G401 (cell line): ENCODE data around the gene C9. TPM values are rescaled to one million over a fixed set of nuclear protein-coding genes. Genes with fewer than 3 reads are reported as not detected.
"Not testable (repeated sequence)": the region's sequence is repeated elsewhere in the genome, so short reads cannot be mapped to it uniquely, and the experiment has no call there.

Experiments
- DNase-seq: peaks from one replicate; pipeline ENCODE4 v3.0.0-alpha.2; 2015; ENCODE audit warnings: low spot score
- in situ Hi-C: cut with HindIII; loops from 2 replicates; pipeline ENCODE4 v1.10.0; 2016; ENCODE audit warnings: low sequenced_read_pairs, mixed read lengths
- total RNA-seq: library from RNA; depleted of rRNA; stranded (reverse); fragments of >200 nt; shearing (Covaris generic); gene quantifications from 2 replicates; pipeline ENCODE4 v1.2.3, GENCODE V29; 2014

The C9 gene
- total RNA-seq, 1 experiment from 2014 or later, result not detected

DNA sequence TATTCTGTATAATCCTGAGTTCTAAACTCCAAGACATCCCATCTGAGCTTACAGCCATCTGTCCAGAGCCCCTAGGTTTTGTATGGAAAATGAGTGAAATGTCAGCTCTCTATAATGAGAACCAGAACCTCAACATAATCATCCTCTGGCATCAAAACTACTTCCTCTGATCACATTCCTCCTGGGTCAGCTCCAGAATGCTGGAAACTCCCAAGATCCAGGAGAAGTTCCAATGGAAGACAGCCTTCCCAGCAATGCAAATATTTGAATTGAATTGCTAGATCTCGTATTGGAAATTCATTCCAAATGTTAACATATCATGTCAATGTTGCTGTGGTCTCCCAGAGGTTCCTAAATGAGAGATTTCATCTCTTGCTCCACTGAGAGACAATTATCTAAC lies 23.8 kb downstream of the C9 start:
- in situ Hi-C loops, result no loop called here
- DNase-seq, result no peak

DNA sequence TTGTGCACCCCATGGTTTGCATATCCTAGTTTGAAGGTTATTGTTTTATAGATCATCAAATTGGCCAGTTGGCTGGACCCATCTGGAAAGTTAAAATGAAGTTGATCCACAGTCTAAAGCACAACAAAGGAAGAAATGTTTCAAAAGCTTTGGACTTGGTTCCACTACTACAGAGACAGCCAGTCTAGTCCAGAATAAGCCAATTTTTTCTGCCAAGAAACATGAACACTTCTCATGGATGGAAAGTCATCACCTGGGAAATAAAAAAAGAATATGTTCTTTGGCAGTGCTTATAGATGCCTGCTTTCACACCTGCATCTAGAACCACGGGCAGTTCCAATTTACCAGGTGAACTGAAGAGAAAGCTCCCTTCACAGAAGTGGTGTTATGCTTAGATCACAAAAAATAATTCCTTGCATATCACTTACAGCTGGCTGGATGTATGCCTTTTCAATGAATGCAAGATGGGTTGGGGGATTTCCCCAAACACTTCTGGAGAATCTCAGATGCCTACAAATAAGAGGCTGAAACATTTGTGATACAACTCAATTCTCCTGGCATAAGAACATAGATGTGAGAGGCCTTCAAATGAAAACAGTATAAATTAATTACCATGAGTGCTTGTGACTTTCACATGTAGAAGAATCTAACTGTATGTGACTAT lies 26.9 kb downstream of the C9 start:
- no peak for DNase-seq
- in situ Hi-C loops, result no loop called here

GRCh38 chr5:39334296-39334695 lies 30.0 kb downstream of the C9 start:
- DNase-seq, in situ Hi-C loops: not testable (repeated sequence)

DNA sequence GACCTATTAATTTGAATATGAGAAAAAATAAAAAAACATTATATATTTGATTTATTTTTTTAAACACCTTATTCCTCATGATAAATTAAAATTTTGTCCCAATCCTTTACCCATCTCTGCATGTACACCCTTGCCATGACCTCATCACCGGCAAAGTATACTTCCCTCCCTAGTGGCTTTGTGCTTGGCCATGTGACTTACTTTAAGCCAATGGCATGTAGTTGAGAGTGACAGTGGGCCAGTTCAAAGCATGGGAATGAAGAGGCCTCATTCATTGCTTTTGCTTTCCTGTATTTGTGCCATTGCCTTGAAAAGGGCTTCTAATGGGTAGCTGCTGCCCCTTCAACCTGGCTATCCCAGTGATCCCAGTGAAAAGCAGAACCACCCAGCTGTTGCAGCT lies 31.2 kb downstream of the C9 start:
- in situ Hi-C loops, result no loop called here
- no peak for DNase-seq

GRCh38 chr5:39331861-39332381 lies 32.4 kb downstream of the C9 start:
- in situ Hi-C loops, result no loop called here
- DNase-seq, result no peak

DNA sequence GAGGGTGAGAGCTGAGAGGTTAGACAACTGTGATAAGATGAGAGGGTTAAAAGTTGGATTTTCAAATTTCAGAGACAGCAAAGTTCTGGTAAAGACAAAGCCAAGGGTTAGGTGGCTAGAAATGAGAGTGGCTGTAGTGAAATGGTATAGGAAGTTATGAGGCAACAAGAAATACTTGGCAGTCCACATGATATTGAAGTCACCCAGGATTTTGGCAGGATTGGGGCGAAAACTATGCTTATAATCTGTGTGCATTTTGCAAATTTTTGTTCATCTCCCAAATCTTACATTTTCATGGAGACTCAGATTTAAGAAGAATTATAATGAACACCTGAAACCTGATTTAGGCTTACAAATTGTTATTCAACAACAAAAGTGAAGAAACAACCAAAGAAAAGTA lies 35.6 kb downstream of the C9 start:
- in situ Hi-C loops, result no loop called here
- DNase-seq, result no peak

DNA sequence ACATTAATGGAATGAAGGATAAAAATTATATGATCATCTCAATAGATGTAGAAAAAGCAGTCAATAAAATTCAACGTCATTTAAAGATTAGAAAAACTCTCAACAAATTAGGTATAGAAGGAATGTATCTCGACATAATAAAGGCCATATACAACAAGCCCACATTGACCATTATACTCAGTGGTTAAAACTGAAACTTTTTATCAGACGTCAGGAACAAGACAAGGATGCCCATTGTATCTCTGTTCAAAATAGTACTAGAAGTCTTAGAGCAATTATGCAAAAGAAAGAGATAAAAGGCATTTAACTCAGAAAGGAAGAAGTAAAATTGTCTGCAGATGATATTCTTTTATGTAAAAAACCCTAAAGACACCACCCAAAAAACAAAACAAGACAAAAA lies 40.8 kb downstream of the C9 start:
- in situ Hi-C loops, result no loop called here
- no peak for DNase-seq

DNA sequence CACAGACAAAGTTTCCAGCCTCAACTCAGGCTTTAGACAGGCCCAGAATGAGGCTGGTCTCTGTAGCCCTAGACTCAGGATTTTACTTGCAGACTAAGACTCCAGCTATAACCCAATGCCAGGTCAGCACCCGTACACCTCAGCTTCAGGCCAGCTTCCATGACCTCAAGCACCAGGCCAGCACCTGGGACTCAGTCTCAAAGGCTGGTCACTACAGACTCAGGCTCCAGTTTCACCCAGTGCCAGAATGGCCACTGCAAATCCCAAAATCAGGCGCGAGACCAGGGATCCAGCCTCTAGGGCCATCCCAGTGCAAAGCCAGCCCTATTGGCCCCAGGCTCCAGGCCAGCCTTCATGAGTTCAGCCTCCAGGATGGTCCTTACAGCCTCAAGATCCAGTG lies 44.9 kb downstream of the C9 start:
- no peak for DNase-seq
- in situ Hi-C loops, result no loop called here

DNA sequence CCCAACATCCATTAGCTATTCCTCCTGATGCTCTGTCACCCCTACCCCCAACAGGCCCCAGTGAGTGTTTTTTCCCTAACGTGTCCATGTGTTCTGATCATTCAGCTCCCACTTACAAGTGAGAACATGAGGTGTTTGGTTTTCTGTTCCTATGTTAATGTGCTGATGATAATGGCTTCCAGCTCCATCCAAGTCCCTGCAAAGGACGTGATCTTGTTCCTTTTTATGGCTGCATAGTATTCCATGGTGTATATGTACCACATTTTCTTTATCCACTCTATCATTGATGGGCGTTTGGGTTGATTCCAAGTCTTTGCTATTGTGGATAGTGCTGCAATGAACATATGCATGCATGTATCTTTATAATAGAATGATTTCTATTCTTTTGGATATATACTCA lies 47.8 kb downstream of the C9 start:
- DNase-seq, in situ Hi-C loops: not testable (repeated sequence)

GRCh38 chr5:39315995-39316394 lies 48.3 kb downstream of the C9 start:
- in situ Hi-C loops, result no loop called here
- DNase-seq, result no peak

- in situ Hi-C loops, result no loop called here
- no peak for DNase-seq
Observed at GRCh38 chr5:39314591-39314990, 49.7 kb downstream of the C9 start.

DNA sequence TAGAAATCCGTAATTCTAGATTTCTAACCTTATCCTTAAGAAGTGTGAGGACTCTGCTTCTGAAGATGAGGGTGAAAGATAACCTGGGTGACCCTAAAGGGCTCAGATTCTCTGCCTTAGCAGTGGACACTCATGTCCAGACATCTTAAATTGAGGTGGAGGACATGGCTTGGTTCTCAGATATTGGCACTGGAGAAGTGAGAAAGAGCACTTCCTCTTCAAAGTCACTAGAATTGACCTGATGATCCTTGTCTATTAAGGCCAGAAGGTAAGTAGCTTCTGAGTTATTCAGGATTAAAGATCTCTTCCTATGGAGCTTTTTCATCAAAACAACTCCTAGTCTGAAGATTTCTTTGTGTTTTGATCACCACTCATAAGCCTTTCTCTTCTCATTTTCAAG lies 54.8 kb downstream of the C9 start:
- in situ Hi-C loops, result no loop called here
- DNase-seq, result no peak

- in situ Hi-C loops, result no loop called here
- DNase-seq, result no peak
Observed at GRCh38 chr5:39302472-39302871, 61.8 kb downstream of the C9 start.

DNA sequence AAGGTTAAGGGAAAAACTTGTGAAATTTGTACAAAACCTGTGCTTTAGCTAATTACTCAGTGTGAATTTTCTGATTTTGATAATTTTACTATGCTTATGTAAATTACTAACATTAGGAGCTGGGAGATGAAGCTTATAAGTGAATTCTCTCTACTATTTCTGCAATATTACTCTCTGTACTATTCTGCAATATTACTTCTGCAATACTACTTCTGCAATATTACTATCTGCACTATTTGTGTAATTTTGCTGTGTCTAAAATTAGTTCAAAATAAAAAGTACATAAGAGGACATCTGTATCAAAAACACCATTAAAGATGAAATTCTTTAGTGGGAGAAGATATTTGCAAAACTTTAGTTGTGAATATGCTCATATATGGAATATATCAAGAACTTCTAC lies 62.9 kb downstream of the C9 start:
- DNase-seq, result no peak
- in situ Hi-C loops, result no loop called here

DNA sequence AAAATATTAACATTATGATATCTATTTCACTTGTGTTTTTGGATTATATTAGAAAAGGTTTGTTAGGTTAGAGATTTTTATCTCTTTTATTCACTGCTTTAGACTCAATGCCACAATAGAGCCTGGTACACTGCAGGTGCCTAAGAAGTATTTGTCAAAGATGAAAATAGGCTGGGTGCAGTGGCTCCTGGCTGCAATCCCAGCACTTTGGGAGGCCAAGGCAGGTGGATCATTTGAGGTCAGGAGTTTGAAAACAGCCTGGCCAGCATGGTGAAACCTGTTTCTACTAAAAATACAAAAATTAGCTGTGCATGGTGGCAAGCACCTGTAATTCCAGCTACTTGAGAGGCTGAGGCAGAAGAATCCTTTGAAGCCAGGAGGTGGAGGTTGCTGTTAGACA lies 64.3 kb downstream of the C9 start:
- DNase-seq, result no peak
- in situ Hi-C loops, result no loop called here

- no peak for DNase-seq
- in situ Hi-C loops, result no loop called here
Observed at GRCh38 chr5:39294736-39295135, 69.6 kb downstream of the C9 start.

DNA sequence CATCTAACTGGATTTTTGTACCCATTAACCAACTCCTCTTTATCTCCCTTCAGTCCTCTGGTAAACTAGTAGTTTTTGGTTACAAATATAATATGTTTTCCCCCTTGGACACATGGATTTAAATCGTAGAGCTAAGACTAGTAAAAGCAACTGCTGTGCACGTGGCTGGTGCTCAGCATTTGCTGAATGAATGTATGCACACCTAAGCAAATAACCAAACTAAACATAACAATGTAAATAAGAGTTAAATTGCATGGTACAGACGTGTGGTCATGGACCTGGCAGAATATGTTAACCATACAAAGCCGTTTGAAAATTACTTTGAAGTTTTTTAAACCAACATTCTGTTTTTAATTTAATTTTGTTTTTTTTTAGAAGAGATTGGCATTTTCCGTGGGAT lies 79.7 kb downstream of the C9 start:
- no peak for DNase-seq
- in situ Hi-C loops, result no loop called here

DNA sequence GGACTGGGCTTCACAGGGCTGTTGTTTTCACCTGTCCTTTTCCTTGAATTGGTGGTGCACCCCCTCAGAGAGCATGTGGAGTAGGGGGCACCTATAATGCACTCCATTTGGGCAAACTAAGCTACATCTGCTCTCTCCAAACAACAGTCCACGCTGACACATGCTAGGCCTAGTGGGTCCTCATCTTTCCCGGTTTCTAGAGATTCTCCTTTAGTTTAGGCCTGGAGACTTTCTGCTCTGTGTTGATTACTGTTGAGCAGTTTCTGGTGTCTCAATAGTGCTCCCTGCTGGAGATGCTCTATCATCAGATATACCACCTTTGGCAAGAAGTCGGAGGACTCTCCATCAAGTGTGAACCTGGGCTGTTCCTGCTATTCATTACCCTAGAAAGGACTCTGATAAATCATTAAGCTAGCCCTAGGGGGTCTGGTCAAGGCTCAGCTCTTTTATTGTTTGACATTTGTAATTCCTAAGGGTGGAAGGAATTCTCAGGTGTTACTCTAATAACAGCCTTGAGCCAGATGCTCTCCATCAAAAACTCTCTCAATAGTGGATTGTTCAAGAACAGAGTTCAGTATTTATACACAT lies 81.0 kb downstream of the C9 start:
- DNase-seq, result peak; percentile 11
- in situ Hi-C loops, result no loop called here

DNA sequence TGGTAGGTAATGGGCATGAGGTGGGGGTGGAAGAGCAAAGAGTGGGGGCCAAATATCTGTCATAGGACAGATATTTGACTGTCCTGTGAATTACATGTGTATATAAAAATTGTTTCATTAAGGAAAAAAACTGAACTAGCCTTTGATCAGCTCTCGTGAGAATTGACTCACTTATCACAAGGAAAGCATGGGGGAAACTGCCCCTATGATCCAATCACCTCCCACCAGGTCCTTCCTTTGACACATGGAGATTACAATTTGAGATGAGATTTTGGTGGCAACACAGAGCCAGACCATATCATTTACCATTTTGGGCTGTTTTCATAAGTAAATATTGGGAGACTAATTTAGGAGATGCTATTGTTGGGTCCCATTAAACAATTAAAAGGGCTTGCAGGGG lies 81.7 kb downstream of the C9 start:
- DNase-seq, result no peak
- in situ Hi-C loops, result no loop called here

- in situ Hi-C loops, DNase-seq: not testable (repeated sequence)
Observed at GRCh38 chr5:39275865-39276264, 88.4 kb downstream of the C9 start.

DNA sequence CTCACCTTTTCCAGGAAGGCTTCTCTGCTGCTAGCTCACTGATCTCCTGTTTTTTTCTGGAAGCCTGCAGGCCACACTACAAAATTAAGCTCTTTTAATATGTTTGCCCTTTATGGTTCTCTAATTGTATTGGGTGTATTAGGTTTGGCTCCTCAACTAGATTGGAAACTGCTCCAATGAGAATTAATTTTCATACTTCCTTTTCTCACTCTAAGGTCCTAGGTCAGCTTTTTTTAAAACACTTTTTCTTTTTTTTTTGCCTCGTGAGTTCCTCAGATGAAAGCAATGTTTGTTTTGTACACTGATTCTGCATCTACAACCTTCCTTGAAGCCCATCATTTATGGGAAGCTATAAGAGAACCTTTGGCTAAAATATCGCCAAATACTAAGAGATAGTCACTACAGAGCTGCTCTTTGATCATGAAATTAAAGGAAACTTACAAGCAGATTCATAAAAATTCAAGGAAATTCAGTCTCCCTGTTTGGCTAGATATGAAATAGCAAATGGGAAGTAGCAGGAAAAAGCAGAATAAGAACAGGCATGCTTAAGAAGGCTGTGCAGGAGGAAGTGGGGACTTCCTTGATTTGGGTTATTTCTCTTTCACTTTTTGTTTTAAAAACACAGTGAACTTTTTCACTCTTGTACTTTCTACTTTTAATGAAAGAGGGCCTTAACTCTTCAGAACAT lies 89.8 kb downstream of the C9 start:
- no peak for DNase-seq
- in situ Hi-C loops, result no loop called here
